GM10248 (cell line): ENCODE data around the gene GALR1.

Experiments used
- CTCF ChIA-PET: fragments of 300-600 bp; sonication (Branson Sonifier 250); formaldehyde crosslinking; extraction: SDS; loops from one replicate; lab custom pipeline; 2021; ENCODE audit warnings: antibody characterized with exemption; lab: Yijun Ruan, JAX
- POLR2A ChIA-PET: fragments of 350-650 bp; sonication (Branson Sonifier 250); formaldehyde crosslinking; extraction: SDS; loops from one replicate; lab custom pipeline; 2020; ENCODE audit warnings: antibody characterized with exemption; lab: Yijun Ruan, JAX
- DNase-seq: peaks from one replicate; pipeline ENCODE4 v3.0.0; 2012; ENCODE audit errors: extremely low spot score
- CTCF ChIP-seq: IDR thresholded peaks from 2 replicates; pipeline ENCODE4 v1.5.1; 2012; ENCODE audit warnings: mild to moderate bottlenecking, low read depth; ENCODE audit errors: extremely low read depth, missing control alignments, control extremely low read depth

The GALR1 gene

GRCh38 chr18:77298172-77298571 lies 48.5 kb downstream of the GALR1 start:
- TF ChIP-seq CTCF, result no peak
- no peak for DNase-seq
- POLR2A ChIA-PET, result no interaction called here
- CTCF ChIA-PET, result no interaction called here

GRCh38 chr18:77299706-77300105 lies 50.1 kb downstream of the GALR1 start:
- no peak for DNase-seq
- ChIA-PET POLR2A (no interaction called here), CTCF (no interaction called here)
- TF ChIP-seq CTCF, result no peak

- CTCF ChIA-PET, result no interaction called here
- DNase-seq, result no peak
- POLR2A ChIA-PET, result no interaction called here
- no peak for TF ChIP-seq CTCF
These were observed 50.9 kb downstream of the GALR1 start for GRCh38 chr18:77300579-77300978.

- no peak for DNase-seq
- no peak for TF ChIP-seq CTCF
- ChIA-PET POLR2A (no interaction called here), CTCF (no interaction called here)
These were observed 54.6 kb downstream of the GALR1 start for GRCh38 chr18:77304268-77304667.

- no peak for TF ChIP-seq CTCF
- DNase-seq, result no peak
- ChIA-PET CTCF (no interaction called here), POLR2A (no interaction called here)
These were observed 56.0 kb downstream of the GALR1 start for GRCh38 chr18:77305676-77306075.

- ChIA-PET POLR2A (no interaction called here), CTCF (no interaction called here)
- DNase-seq, result no peak
- TF ChIP-seq CTCF, result no peak
These were observed 58.6 kb downstream of the GALR1 start for GRCh38 chr18:77308216-77308615.

GRCh38 chr18:77314511-77314910 lies 64.9 kb downstream of the GALR1 start:
- CTCF ChIA-PET, result no interaction called here
- POLR2A ChIA-PET, result no interaction called here
- no peak for DNase-seq
- TF ChIP-seq CTCF, result no peak
